Measurements from ENCODE around the gene CDC34.
"Not testable (repeated sequence)": the region's sequence is repeated elsewhere in the genome, so short reads cannot be mapped to it uniquely, and the experiment has no call there.

Gene CDC34

GRCh38 chr19:575527-576506 is 44.3 kb downstream of the CDC34 start:
- DNase-seq = no peak

GRCh38 chr19:576768-577438 is 45.3 kb downstream of the CDC34 start:
- DNase-seq = no peak

DNA sequence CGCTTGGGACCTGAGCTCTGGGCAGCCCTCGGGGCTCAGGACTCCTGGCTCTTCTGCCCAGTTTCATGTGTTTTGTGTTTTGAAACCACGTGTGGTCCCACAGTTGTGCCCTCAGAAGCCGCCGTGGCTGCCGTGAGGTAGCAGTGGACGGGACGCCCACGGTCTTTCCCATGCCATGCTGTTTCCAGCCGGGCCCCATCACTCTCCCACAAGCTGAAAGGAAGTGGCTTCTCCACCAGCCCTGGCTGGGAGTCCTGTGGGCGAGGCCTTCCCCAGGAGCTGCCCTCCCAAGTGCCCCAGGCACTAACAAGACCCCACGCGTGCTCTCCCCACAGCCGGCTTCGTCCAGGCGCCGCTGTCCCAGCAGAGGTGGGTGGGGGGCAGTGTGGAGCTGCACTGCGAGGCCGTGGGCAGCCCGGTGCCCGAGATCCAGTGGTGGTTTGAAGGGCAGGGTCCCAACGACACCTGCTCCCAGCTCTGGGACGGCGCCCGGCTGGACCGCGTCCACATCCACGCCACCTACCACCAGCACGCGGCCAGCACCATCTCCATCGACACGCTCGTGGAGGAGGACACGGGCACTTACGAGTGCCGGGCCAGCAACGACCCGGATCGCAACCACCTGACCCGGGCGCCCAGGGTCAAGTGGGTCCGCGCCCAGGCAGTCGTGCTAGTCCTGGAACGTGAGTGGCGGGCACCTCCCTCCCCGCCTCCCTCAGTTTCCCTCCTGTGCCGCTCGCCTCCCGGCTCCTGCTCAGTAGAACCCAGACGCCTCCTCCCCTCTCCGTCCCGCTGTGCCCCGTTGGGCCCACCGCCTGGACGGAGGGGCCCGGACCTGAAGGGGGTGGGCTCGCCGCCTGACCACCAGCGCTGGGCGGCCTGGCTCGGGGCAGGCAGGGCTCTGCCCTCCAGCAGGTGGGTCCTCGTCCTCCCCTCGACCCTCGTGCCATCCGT is 46.2 kb downstream of the CDC34 start:
- DNase-seq = no peak

- no peak for DNase-seq
Measured at GRCh38 chr19:579111-579841, 47.7 kb downstream of the CDC34 start.

GRCh38 chr19:579842-580155 is 48.2 kb downstream of the CDC34 start:
- DNase-seq = no peak

- DNase-seq = no peak
Measured at GRCh38 chr19:580274-580835, 48.8 kb downstream of the CDC34 start.

DNA sequence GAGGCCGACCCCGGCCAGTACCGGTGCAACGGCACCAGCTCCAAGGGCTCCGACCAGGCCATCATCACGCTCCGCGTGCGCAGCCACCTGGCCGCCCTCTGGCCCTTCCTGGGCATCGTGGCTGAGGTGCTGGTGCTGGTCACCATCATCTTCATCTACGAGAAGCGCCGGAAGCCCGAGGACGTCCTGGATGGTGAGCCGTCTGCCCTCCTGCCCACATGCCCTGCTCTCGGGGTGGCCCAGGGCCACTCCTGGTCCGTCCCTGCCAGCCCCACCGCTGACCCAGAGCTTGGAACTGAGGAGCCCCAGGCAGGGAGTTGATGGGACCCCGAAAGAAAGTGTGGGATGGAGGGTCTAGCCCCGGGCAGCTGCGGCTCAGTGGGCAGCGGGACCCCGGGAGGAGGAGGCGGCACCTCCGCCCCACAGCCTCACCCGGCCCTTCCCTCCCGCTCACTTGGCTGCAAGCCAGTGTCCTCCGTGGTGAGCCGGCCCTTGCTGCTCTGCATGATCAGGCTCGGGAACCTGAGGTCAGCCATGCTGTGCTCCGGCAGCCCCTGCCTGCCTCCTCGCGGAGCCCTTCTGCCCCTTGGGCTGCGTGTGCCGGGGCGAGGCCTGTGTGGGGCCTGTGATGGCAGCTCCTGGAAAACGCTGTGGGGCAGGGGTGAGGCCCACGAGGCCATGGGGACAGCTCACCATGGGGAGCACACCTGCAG is 50.0 kb downstream of the CDC34 start:
- no peak for DNase-seq

GRCh38 chr19:582497-583197 is 51.1 kb downstream of the CDC34 start:
- no peak for DNase-seq

GRCh38 chr19:583198-583967 is 51.8 kb downstream of the CDC34 start:
- no peak for DNase-seq

DNA sequence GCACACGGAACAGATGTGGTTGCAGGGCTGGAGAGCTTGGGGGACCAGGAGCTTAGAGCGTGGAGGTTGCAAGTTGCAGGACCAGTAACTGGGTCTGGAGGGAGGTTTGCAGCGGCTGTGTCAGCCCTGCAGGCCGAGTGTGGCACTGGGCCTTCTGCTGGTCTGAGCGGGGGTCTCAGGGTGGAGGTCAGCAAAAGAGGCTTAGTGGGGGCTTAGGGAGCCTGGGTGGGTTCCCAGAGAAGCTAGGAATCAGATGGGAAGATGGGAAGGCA is 52.3 kb downstream of the CDC34 start:
- no peak for DNase-seq

DNA sequence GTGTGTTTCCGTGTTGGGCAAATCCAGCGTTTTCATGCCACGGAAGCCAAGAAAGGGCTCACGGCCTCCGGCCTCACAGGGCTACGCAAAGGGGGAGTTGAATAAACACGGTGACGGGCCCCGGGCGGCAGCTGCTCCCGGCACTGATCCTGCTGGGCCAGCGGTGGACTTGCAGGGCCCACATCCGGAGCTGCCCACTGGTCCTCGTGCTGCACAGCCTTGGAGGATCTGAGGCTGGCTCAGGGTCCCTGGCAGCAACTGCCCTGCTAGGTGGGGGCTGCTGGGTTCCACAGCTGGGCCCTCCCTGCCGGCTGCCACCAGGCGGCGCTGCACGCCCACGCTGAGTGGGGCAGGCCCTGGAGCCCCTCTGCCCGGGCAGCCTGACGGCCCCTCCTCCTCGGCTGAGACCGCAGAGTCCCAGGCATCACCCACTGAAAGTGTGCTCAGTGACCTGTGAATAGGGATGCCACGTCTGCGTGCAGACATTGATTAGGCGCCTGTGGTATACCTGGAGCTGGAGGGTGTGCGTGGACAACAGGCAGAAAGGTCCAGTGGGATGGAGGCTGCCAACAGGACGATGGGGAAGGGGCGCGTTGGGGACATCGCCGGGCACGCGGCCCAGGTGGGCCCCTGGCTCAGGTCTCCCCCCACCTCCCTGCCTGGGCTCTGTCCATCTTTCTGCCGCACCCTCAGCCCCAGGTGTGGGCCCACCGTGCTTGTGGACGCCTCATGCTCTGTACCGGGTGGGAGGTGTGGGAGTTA is 52.9 kb downstream of the CDC34 start:
- peak; percentile 70 for DNase-seq

DNA sequence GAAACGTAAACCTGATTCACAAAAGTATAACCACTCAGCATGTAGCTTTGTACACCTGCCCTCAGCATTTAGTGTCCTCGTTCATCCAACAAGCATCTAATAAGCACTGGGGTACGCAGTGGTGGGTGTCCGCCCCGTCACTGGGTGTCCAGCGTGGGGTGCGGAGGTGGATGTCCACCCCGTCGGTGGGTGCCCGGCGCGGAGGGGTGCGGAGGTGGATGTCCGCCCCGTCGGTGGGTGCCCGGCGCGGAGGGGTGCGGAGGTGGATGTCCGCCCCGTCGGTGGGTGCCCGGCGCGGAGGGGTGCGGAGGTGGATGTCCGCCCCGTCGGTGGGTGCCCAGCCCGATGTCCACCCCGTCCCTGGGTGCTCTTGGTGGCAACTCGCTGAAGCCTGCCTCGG is 53.6 kb downstream of the CDC34 start:
- DNase-seq = not testable (repeated sequence)

- DNase-seq = no peak
Measured at GRCh38 chr19:585551-586110, 54.1 kb downstream of the CDC34 start.

- peak; percentile 63 for DNase-seq
Measured at GRCh38 chr19:588093-588740, 56.7 kb downstream of the CDC34 start.

DNA sequence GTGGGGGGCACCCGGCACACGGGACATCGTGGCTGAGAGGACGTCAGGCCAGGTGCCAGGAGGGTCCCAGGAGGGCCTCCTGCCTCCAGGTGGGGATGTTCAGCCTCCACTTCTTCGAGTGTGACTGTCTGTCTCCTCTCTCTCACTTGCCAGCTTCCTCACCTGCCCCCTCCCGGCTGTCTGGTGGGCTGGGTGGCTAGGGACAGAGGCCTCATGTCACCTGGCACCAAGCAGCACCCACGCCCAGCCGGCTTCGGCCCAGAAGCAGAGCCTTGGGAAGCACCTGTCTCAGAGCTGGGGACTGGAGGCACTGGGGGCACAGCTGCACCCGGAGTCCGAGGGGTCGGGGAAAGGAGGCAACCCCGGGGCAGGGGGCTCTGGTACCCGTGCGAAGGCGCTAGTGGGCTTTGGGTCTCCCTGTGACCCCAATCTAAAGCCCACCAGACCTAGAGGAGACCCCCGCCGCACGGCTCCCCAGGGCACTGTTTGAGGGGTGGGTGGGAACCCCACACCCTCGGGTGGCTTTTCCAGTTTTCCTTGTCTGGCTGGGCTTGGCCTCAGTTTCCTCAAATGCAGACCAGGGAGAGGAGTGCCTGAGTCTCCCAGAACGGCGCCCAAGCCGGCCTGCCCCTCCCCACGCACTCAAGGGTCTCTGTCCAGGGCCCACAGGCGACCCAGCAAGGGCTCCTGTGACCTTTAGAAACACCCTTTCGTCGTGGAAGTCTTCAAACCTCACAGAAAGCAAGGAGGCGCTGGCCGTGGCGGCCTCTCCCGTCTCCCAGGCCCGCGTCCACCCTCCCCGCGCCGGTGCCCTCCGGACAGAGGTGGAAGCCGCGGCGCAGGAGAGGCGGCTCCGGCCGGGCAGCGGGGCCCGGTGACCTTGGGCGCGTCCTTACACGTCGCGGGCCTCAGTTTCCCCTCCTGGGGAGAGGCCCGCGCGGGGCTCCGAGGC is 57.5 kb downstream of the CDC34 start:
- no peak for DNase-seq

DNA sequence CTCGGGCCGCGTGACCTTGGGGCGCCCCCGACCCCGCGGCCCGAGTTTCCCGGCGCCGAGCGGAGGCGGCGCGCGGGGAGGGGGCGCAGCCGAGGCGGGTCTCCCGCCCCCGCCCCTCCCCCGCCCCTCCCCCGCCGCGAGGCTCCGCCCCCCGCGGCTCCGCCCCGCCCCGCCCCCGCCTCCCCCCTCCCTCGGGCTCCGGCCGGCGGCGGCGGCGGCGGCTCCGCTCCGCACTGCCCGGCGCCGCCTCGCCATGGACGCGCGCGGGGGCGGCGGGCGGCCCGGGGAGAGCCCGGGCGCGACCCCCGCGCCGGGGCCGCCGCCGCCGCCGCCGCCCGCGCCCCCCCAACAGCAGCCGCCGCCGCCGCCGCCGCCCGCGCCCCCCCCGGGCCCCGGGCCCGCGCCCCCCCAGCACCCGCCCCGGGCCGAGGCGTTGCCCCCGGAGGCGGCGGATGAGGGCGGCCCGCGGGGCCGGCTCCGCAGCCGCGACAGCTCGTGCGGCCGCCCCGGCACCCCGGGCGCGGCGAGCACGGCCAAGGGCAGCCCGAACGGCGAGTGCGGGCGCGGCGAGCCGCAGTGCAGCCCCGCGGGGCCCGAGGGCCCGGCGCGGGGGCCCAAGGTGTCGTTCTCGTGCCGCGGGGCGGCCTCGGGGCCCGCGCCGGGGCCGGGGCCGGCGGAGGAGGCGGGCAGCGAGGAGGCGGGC is 58.3 kb downstream of the CDC34 start, which contains the start of gene HCN2:
Gene HCN2 (plus strand): TSS at position 189 of the 703 bp plus-strand sequence. CDS start 65 bp downstream, at position 254.
- DNase-seq = no peak

- no peak for DNase-seq
Measured at GRCh38 chr19:590396-590745, 58.8 kb downstream of the CDC34 start.

All from activated CD8-positive, alpha-beta memory T cell treated with anti-CD3 and anti-CD28 coated beads, Interleukin-2, amount 50 U/mL, for 4 hours (primary cell).